ENCODE measurements around the gene DCTPP1. TPM values are rescaled to one million over a fixed set of nuclear protein-coding genes. Genes with fewer than 3 reads are reported as not detected.

Gene DCTPP1
- total and polyA plus RNA-seq, 9 of the 15 experiments (the other 6 are each of a cell fraction or from before 2014, with no cell fraction given): 45.0 to 132 (median 80.6) TPM

- in situ Hi-C loops (cut with MboI): no loop called here
- 29% methylated on average over 3 of the region's 3 CpGs for WGBS (ENCODE audit: insufficient coverage, low coverage, missing lambda C conversion rate)
- no peak for FAIRE-seq
- no TSS peak for BruUV-seq (replicated peaks)
- no peak for ATAC-seq
- POLR2A ChIA-PET: no interaction called here
- Histone ChIP-seq H3K9me1 (ENCODE audit: control insufficient read depth, insufficient read depth, low read length) (no peaks in the 10 kb centered on the region), H2AFZ (ENCODE audit: low read depth, low read length) (no peak overlapping the region), H3K27me3 (ENCODE audit: control insufficient read depth in 2 of 2, insufficient read depth in 2 of 2, low read length in 2 of 2) (no peaks in the 10 kb centered on the region), H3K9me3 (replicated peaks; ENCODE audit: control insufficient read depth, insufficient read depth, low read depth, low read length) (no peaks in the 10 kb centered on the region), H3K4me1 (replicated peaks in 1 of 2; ENCODE audit: control insufficient read depth in 2 of 2, insufficient read depth in 2 of 2, low read length in 2 of 2) (peaks cover 0 to 15% of the 10 kb centered on the region in 2 experiments; a peak in 1 of 5 replicates), H3K4me2 (ENCODE audit: insufficient read depth, low read length) (no peak overlapping the region), H3K79me2 (ENCODE audit: control insufficient read depth, insufficient read depth, low read length) (no peaks in the 10 kb centered on the region), H3K36me3 (ENCODE audit: control insufficient read depth, insufficient read depth, low read length) (no peaks in the 10 kb centered on the region), H3K27ac (ENCODE audit: extremely low read depth, low read depth, low read length) (no peak overlapping the region), H3K4me3 (no peak overlapping the region), H3K9ac (ENCODE audit: insufficient read depth in 1 of 2, low read depth in 2 of 2, low read length in 2 of 2) (no peak overlapping the region), H4K20me1 (replicated peaks; ENCODE audit: control insufficient read depth, insufficient read depth, low read length) (no peaks in the 10 kb centered on the region)
- CTCF ChIA-PET (ENCODE audit: low intra/inter-chr PET ratio): no interaction called here
- DNase-seq (ENCODE audit: extremely low read depth in 1 of 4, low spot score in 3 of 4): peak in 1 of 4 experiments; percentile 1
- intact Hi-C loops (cut with micrococcal nuclease): no loop called here
- TF ChIP-seq SMARCA4 (IDR thresholded peaks at IDR 0.05) (no peak), CTBP1 (IDR thresholded peaks at IDR 0.05; ENCODE audit: borderline replicate concordance) (no peak), TSHZ1 (CRISPR knock-in tag; IDR thresholded peaks at IDR 0.05) (no peak), ADNP (tag; IDR thresholded peaks at IDR 0.05) (no peak), TCFL5 (CRISPR knock-in tag; conservative IDR thresholded peaks at IDR 0.05) (no peak), ERF (CRISPR knock-in tag; IDR thresholded peaks at IDR 0.05) (no peak), PTRF (tag; IDR thresholded peaks at IDR 0.05) (no peak), HSF4 (CRISPR knock-in tag; IDR thresholded peaks at IDR 0.05; ENCODE audit: borderline replicate concordance) (no peak), MBD2 (IDR thresholded peaks at IDR 0.05; ENCODE audit: borderline replicate concordance, low read depth) (no peak), ZNF609 (CRISPR knock-in tag; IDR thresholded peaks at IDR 0.05; ENCODE audit: borderline replicate concordance) (no peak), SETDB1 (IDR thresholded peaks at IDR 0.05; ENCODE audit: low read length) (no peak), EZH2 (IDR thresholded peaks at IDR 0.05; ENCODE audit: borderline replicate concordance, low read depth, low read length) (no peak), TRIM25 (IDR thresholded peaks at IDR 0.05; ENCODE audit: borderline replicate concordance) (no peak)
These were observed 47.2 kb upstream of the DCTPP1 start for GRCh38 chr16:30476991-30477390.

Data from K562 (cell line).